ENCODE results near the gene SRMS.
A peak's percentile ranks its signal among the peaks of the same experiment; 100 is the strongest.

The SRMS gene

DNA sequence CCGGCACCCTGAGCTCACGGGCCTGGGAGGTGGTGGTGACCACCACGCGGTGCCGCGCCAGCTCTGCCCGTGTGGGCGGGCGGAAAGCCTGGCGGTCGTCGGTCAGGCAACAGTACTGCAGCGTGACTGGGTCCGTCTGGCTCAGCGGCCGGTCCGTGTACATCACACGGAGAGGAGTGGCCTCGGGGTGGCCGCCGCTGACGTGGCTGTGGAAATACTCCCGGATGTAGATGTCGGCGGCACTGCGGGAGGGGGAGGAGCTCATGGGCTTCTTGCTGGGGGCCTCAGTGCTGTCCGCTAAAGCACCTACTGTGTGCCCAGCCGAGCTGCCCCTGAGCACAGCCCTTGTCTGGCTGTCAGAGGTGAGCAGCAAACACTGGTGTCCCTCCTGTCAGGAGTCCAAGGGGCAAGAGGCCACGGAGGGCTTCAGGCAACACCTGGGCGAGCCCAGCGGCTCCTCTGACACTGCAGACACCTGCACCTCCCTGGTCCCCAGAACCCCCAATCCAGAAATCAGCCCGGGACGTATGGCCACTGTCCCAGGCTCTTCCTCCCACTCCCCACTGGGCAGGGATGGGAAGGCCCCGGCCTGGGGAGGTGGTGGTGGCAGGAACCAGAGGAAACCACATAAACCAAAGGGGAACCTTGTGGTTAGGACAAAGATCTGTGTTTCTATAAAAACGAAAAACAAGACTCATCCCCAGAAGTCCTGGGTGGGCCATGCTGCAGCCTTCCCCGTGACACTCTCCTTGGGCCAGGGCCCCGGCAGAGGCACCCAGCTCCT, 20.0 kb upstream of the SRMS start:
- H3K4me3 ChIP-seq (ENCODE audit: low read length in 2 of 2), result no peak overlapping the region
- H3K27ac ChIP-seq (replicated peaks; ENCODE audit: low read length), result no peak overlapping the region
- H3K27me3 ChIP-seq (ENCODE audit: control insufficient read depth in 3 of 3, insufficient read depth in 3 of 3, low read depth in 1 of 3, low read length in 3 of 3), result no peaks in the 10 kb centered on the region
- peaks cover 4% of the 10 kb centered on the region for H3K79me1 ChIP-seq (ENCODE audit: low read depth, low read length)
- H3K4ac ChIP-seq (ENCODE audit: low read length), result no peak overlapping the region
- H2AFZ ChIP-seq (ENCODE audit: low read length), result no peak overlapping the region
- no peak overlapping the region for H2BK15ac ChIP-seq (ENCODE audit: low read length)
- peak overlapping the region; percentile 22 for H2BK12ac ChIP-seq (ENCODE audit: low read length)
- peak overlapping the region; percentile 63 for H2AK5ac ChIP-seq (ENCODE audit: low read depth, low read length)
- no peak overlapping the region for H4K91ac ChIP-seq (ENCODE audit: low read depth, low read length, poor library complexity)
- no peaks in the 10 kb centered on the region for H3K4me1 ChIP-seq (ENCODE audit: control insufficient read depth in 2 of 2, insufficient read depth in 1 of 2, low read depth in 1 of 2, low read length in 2 of 2)
- H3K9me3 ChIP-seq (replicated peaks in 1 of 2; ENCODE audit: control insufficient read depth in 2 of 2, insufficient read depth in 1 of 2, low read depth in 1 of 2, low read length in 2 of 2), result no peaks in the 10 kb centered on the region
- H3K36me3 ChIP-seq (replicated peaks in 1 of 2; ENCODE audit: control insufficient read depth in 2 of 2, insufficient read depth in 2 of 2, low read length in 2 of 2), result no peaks in the 10 kb centered on the region
- peak overlapping the region; percentile 80 for H3K23ac ChIP-seq (ENCODE audit: low read depth, low read length, poor library complexity)
- no peak overlapping the region for H3K9ac ChIP-seq (ENCODE audit: low read depth, low read length, poor library complexity)
- peak overlapping the region; percentile 65 for H4K8ac ChIP-seq (ENCODE audit: low read depth, low read length)
- WGBS, 2 donors (ENCODE audit: extremely low coverage in 2 of 2, insufficient read length in 2 of 2, insufficient replicate concordance in 1 of 2), result no CpG with 5 or more reads among the region's 37 CpGs
- peak overlapping the region; percentile 53 for H2BK5ac ChIP-seq (ENCODE audit: low read length)
- H3K4me2 ChIP-seq (ENCODE audit: insufficient read depth, low read length, poor library complexity, severe bottlenecking), result no peak overlapping the region
- H3K18ac ChIP-seq (ENCODE audit: low read length), result no peak overlapping the region
- no peak for DNase-seq (ENCODE audit: low spot score)
- H2BK120ac ChIP-seq (ENCODE audit: low read depth, low read length), result no peak overlapping the region
- H3K14ac ChIP-seq (ENCODE audit: low read length), result no peak overlapping the region

DNA sequence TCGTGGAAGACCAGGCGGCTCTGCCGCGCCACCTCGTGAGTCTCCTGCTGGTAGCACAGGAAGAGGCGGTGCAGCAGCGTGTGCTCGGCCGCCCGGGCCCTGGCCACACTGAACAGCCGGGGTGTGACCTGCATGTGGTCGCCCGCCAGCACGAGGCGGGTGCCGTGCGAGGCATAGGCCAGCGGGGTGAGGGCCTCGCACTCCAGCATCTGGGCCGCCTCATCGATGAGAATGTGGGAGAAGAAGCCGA, 19.5 kb upstream of the SRMS start:
- Histone ChIP-seq H4K8ac (ENCODE audit: low read depth, low read length) (peak overlapping the region; percentile 65), H3K9me3 (replicated peaks in 1 of 2; ENCODE audit: control insufficient read depth in 2 of 2, insufficient read depth in 1 of 2, low read depth in 1 of 2, low read length in 2 of 2) (no peaks in the 10 kb centered on the region), H2BK5ac (ENCODE audit: low read length) (peak overlapping the region; percentile 53), H3K4me2 (ENCODE audit: insufficient read depth, low read length, poor library complexity, severe bottlenecking) (no peak overlapping the region), H3K79me1 (ENCODE audit: low read depth, low read length) (peaks cover 1% of the 10 kb centered on the region), H2BK15ac (ENCODE audit: low read length) (no peak overlapping the region), H4K91ac (ENCODE audit: low read depth, low read length, poor library complexity) (no peak overlapping the region), H3K36me3 (replicated peaks in 1 of 2; ENCODE audit: control insufficient read depth in 2 of 2, insufficient read depth in 2 of 2, low read length in 2 of 2) (no peaks in the 10 kb centered on the region), H3K9ac (ENCODE audit: low read depth, low read length, poor library complexity) (no peak overlapping the region), H3K4me3 (ENCODE audit: low read length in 2 of 2) (no peak overlapping the region), H3K27ac (replicated peaks; ENCODE audit: low read length) (no peak overlapping the region), H3K23ac (ENCODE audit: low read depth, low read length, poor library complexity) (peak overlapping the region; percentile 80), H2BK120ac (ENCODE audit: low read depth, low read length) (no peak overlapping the region), H3K14ac (ENCODE audit: low read length) (no peak overlapping the region), H2AFZ (ENCODE audit: low read length) (no peak overlapping the region), H3K27me3 (ENCODE audit: control insufficient read depth in 3 of 3, insufficient read depth in 3 of 3, low read depth in 1 of 3, low read length in 3 of 3) (no peaks in the 10 kb centered on the region), H3K4ac (ENCODE audit: low read length) (no peak overlapping the region), H2BK12ac (ENCODE audit: low read length) (no peak overlapping the region), H3K18ac (ENCODE audit: low read length) (no peak overlapping the region), H2AK5ac (ENCODE audit: low read depth, low read length) (peak overlapping the region; percentile 63), H3K4me1 (ENCODE audit: control insufficient read depth in 2 of 2, insufficient read depth in 1 of 2, low read depth in 1 of 2, low read length in 2 of 2) (no peaks in the 10 kb centered on the region)
- WGBS, 2 donors (ENCODE audit: extremely low coverage in 2 of 2, insufficient read length in 2 of 2, insufficient replicate concordance in 1 of 2), result no CpG with 5 or more reads among the region's 22 CpGs
- DNase-seq (ENCODE audit: low spot score), result no peak

DNA sequence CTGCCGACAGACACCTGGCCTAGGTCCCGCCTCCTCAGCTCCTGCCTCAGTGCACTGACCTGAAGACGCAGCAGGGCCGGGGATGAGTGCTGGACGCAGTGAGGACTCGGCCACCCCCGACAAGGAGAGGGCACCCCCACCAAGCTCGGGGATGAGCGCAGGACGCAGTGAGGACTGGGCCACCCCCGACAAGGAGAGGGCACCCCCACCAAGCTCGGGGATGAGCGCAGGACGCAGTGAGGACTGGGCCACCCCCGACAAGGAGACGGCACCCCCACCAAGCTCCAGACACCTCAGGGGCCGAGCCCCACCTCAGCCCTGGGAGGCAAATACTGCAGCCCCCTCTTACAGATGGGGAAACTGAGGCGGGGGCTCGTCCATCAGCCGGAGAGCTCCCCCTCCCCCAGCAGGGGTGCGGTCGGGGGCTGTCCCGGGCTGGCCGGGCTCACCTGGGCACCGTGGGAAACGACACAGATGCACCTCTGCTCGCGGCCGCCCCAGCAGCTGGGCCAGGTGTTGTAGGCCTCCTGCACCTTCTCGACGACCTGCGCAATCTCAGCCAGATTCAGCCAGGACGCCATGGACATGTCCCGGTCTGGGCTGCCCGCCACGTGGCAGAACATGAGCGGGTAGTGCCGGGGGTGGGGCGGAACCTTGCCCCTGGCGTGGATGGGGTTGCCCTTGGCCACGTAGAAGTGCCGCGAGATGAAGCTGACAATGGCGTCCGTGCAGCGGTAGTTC, 19.0 kb upstream of the SRMS start:
- Histone ChIP-seq H2BK5ac (ENCODE audit: low read length) (peak overlapping the region; percentile 53), H2BK12ac (ENCODE audit: low read length) (no peak overlapping the region), H3K4me3 (ENCODE audit: low read length in 2 of 2) (no peak overlapping the region), H3K27me3 (ENCODE audit: control insufficient read depth in 3 of 3, insufficient read depth in 3 of 3, low read depth in 1 of 3, low read length in 3 of 3) (no peaks in the 10 kb centered on the region), H3K36me3 (replicated peaks in 1 of 2; ENCODE audit: control insufficient read depth in 2 of 2, insufficient read depth in 2 of 2, low read length in 2 of 2) (no peaks in the 10 kb centered on the region), H2AFZ (ENCODE audit: low read length) (no peak overlapping the region), H3K23ac (ENCODE audit: low read depth, low read length, poor library complexity) (peak overlapping the region; percentile 80), H3K9ac (ENCODE audit: low read depth, low read length, poor library complexity) (no peak overlapping the region), H3K4me1 (ENCODE audit: control insufficient read depth in 2 of 2, insufficient read depth in 1 of 2, low read depth in 1 of 2, low read length in 2 of 2) (no peaks in the 10 kb centered on the region), H3K27ac (replicated peaks; ENCODE audit: low read length) (no peak overlapping the region), H4K91ac (ENCODE audit: low read depth, low read length, poor library complexity) (no peak overlapping the region), H3K14ac (ENCODE audit: low read length) (no peak overlapping the region), H3K18ac (ENCODE audit: low read length) (no peak overlapping the region), H2BK120ac (ENCODE audit: low read depth, low read length) (no peak overlapping the region), H3K4me2 (ENCODE audit: insufficient read depth, low read length, poor library complexity, severe bottlenecking) (no peak overlapping the region), H3K79me1 (ENCODE audit: low read depth, low read length) (peaks cover 1% of the 10 kb centered on the region), H3K9me3 (replicated peaks in 1 of 2; ENCODE audit: control insufficient read depth in 2 of 2, insufficient read depth in 1 of 2, low read depth in 1 of 2, low read length in 2 of 2) (no peaks in the 10 kb centered on the region), H2BK15ac (ENCODE audit: low read length) (no peak overlapping the region), H3K4ac (ENCODE audit: low read length) (no peak overlapping the region), H2AK5ac (ENCODE audit: low read depth, low read length) (no peak overlapping the region), H4K8ac (ENCODE audit: low read depth, low read length) (peak overlapping the region; percentile 65)
- DNase-seq (ENCODE audit: low spot score), result no peak
- WGBS, 2 donors (ENCODE audit: extremely low coverage in 2 of 2, insufficient read length in 2 of 2, insufficient replicate concordance in 1 of 2), result no CpG with 5 or more reads among the region's 46 CpGs

DNA sequence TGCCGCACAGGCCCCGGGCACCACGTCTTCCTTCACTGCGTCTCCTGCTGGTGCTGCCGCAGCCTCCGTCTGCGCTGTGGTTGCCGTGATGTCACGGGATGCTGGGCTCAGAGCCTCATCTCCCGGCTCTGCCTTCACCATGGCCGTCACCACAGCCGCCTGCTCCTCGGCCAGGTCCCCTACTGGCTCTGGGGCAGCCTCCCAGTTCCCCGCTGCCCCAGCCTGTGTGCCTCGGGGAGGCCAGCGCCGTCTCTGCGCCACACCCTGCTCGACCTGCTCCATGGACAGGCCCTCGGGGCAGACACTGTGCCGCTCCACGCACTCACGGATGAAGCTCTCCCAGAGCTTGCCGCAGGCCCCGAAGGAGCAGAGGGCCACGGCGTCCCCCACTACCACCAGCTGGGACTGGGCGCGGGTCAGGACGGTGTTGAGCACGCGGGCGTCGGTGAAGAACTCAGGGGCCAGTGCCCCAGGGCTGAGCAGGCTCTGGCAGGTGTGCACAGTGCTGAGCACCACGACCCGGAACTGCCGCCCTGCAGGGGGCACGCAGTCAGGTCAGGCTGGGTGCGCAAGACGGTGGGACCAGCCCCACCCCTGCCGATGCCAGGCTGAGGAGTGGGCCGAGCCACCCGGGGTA, 18.3 kb upstream of the SRMS start:
- H2BK120ac ChIP-seq (ENCODE audit: low read depth, low read length), result no peak overlapping the region
- WGBS, 2 donors (ENCODE audit: extremely low coverage in 2 of 2, insufficient read length in 2 of 2, insufficient replicate concordance in 1 of 2), result no CpG with 5 or more reads among the region's 43 CpGs
- no peak overlapping the region for H3K27ac ChIP-seq (replicated peaks; ENCODE audit: low read length)
- H3K18ac ChIP-seq (ENCODE audit: low read length), result no peak overlapping the region
- H3K14ac ChIP-seq (ENCODE audit: low read length), result no peak overlapping the region
- peak overlapping the region; percentile 53 for H3K9ac ChIP-seq (ENCODE audit: low read depth, low read length, poor library complexity)
- no peak overlapping the region for H4K91ac ChIP-seq (ENCODE audit: low read depth, low read length, poor library complexity)
- no peak for DNase-seq (ENCODE audit: low spot score)
- H3K9me3 ChIP-seq (replicated peaks in 1 of 2; ENCODE audit: control insufficient read depth in 2 of 2, insufficient read depth in 1 of 2, low read depth in 1 of 2, low read length in 2 of 2), result no peaks in the 10 kb centered on the region
- no peak overlapping the region for H2AK5ac ChIP-seq (ENCODE audit: low read depth, low read length)
- no peak overlapping the region for H2BK15ac ChIP-seq (ENCODE audit: low read length)
- no peak overlapping the region for H3K4ac ChIP-seq (ENCODE audit: low read length)
- peak overlapping the region; percentile 5 for H3K23ac ChIP-seq (ENCODE audit: low read depth, low read length, poor library complexity)
- peaks cover 1% of the 10 kb centered on the region for H3K79me1 ChIP-seq (ENCODE audit: low read depth, low read length)
- H4K8ac ChIP-seq (ENCODE audit: low read depth, low read length), result no peak overlapping the region
- H2BK12ac ChIP-seq (ENCODE audit: low read length), result no peak overlapping the region
- H3K36me3 ChIP-seq (replicated peaks in 1 of 2; ENCODE audit: control insufficient read depth in 2 of 2, insufficient read depth in 2 of 2, low read length in 2 of 2), result no peaks in the 10 kb centered on the region
- H3K27me3 ChIP-seq (ENCODE audit: control insufficient read depth in 3 of 3, insufficient read depth in 3 of 3, low read depth in 1 of 3, low read length in 3 of 3), result no peaks in the 10 kb centered on the region
- H2BK5ac ChIP-seq (ENCODE audit: low read length), result peak overlapping the region; percentile 24
- H2AFZ ChIP-seq (ENCODE audit: low read length), result no peak overlapping the region
- no peaks in the 10 kb centered on the region for H3K4me1 ChIP-seq (ENCODE audit: control insufficient read depth in 2 of 2, insufficient read depth in 1 of 2, low read depth in 1 of 2, low read length in 2 of 2)
- no peak overlapping the region for H3K4me2 ChIP-seq (ENCODE audit: insufficient read depth, low read length, poor library complexity, severe bottlenecking)
- no peak overlapping the region for H3K4me3 ChIP-seq (ENCODE audit: low read length in 2 of 2)
